GM21447 (cell line): Measurements from ENCODE around the gene NODAL.
"Not testable (repeated sequence)": the region's sequence is repeated elsewhere in the genome, so short reads cannot be mapped to it uniquely, and the experiment has no call there.

ENCODE experiments used
- ATAC-seq: cut with Tn5 transposase; IDR thresholded peaks from one replicate; pipeline ENCODE4 v1.9.1; 2021; ENCODE audit not compliant: unreplicated experiment

NODAL gene

GRCh38 chr10:70441161-70441894 is at the start of gene NODAL:
Gene NODAL, minus strand, starts transcription at chr10:70441681. Its CDS starts 14 bp downstream, at chr10:70441667.
- ATAC-seq = no peak

- ATAC-seq = no peak
Observed at GRCh38 chr10:70490142-70490541, 48.7 kb upstream of the NODAL start.

- no peak for ATAC-seq
Observed at GRCh38 chr10:70487824-70488223, 46.3 kb upstream of the NODAL start.

- ATAC-seq = not testable (repeated sequence)
Observed at GRCh38 chr10:70483872-70484271, 42.4 kb upstream of the NODAL start.

- ATAC-seq = no peak
Observed at GRCh38 chr10:70482982-70483760, 41.7 kb upstream of the NODAL start.

GRCh38 chr10:70481831-70482530 is 40.5 kb upstream of the NODAL start:
- no peak for ATAC-seq

GRCh38 chr10:70481105-70481504 is 39.6 kb upstream of the NODAL start:
- ATAC-seq = no peak

- ATAC-seq = no peak
Observed at GRCh38 chr10:70480239-70480861, 38.9 kb upstream of the NODAL start.

- no peak for ATAC-seq
Observed at GRCh38 chr10:70479626-70480238, 38.3 kb upstream of the NODAL start.

GRCh38 chr10:70479165-70479581 is 37.7 kb upstream of the NODAL start:
- no peak for ATAC-seq

GRCh38 chr10:70478191-70479164 is 37.0 kb upstream of the NODAL start, which contains the start of gene PALD1:
Gene PALD1, plus strand, starts transcription at chr10:70478767. Its CDS starts 47,185 bp downstream, at chr10:70525952.
- ATAC-seq = no peak

GRCh38 chr10:70477661-70478162 is 36.2 kb upstream of the NODAL start:
- no peak for ATAC-seq

- ATAC-seq = no peak
Observed at GRCh38 chr10:70476249-70477035, 35.0 kb upstream of the NODAL start.

- no peak for ATAC-seq
Observed at GRCh38 chr10:70475661-70476060, 34.2 kb upstream of the NODAL start.

GRCh38 chr10:70474780-70475179 is 33.3 kb upstream of the NODAL start:
- ATAC-seq = no peak

- ATAC-seq = no peak
Observed at GRCh38 chr10:70472799-70473454, 31.4 kb upstream of the NODAL start.

- ATAC-seq = no peak
Observed at GRCh38 chr10:70466951-70467350, 25.5 kb upstream of the NODAL start.

GRCh38 chr10:70465832-70466231 is 24.4 kb upstream of the NODAL start:
- no peak for ATAC-seq
